ENCODE results near the gene SUSD3. TPM values are rescaled to one million over a fixed set of nuclear protein-coding genes. Genes with fewer than 3 reads are reported as not detected.

The SUSD3 gene
- total and polyA plus RNA-seq, 2 of the 8 experiments (the other 6 are each of a cell fraction or from before 2014, with no cell fraction given): 5.5 to 35.4 TPM

GRCh38 chr9:93110311-93110855, 51.9 kb downstream of the SUSD3 start:
- H3K79me2 ChIP-seq (ENCODE audit: control insufficient read depth in 1 of 2, insufficient read depth in 2 of 2, low read length in 2 of 2): no peaks in the 10 kb centered on the region
- no peak for TF ChIP-seq HDAC2 (IDR thresholded peaks at IDR 0.05; ENCODE audit: borderline replicate concordance in 1 of 2, low read depth in 2 of 2, low read length in 2 of 2)
- no peak for TF ChIP-seq SIRT6 (IDR thresholded peaks at IDR 0.05; ENCODE audit: low read length)
- H3K14ac ChIP-seq (ENCODE audit: insufficient read length): no peak overlapping the region
- H3K79me1 ChIP-seq (ENCODE audit: low read depth, low read length): no peaks in the 10 kb centered on the region
- H3K4me2 ChIP-seq (ENCODE audit: insufficient read depth in 1 of 2, low read depth in 2 of 2, low read length in 2 of 2): no peak overlapping the region
- no peak overlapping the region for H2BK15ac ChIP-seq (ENCODE audit: low read length)
- no peak overlapping the region for H3K4me3 ChIP-seq (ENCODE audit: extremely low read depth in 1 of 4, insufficient read depth in 2 of 4, low read depth in 3 of 4, low read length in 4 of 4)
- H3K56ac ChIP-seq (replicated peaks; ENCODE audit: insufficient read length, low read depth, low read length): no peak overlapping the region
- H3K27ac ChIP-seq (ENCODE audit: low read depth, low read length): no peak overlapping the region
- no peaks in the 10 kb centered on the region for H3K27me3 ChIP-seq (replicated peaks in 1 of 4; ENCODE audit: control insufficient read depth in 3 of 4, extremely low read depth in 1 of 4, insufficient read depth in 3 of 4, low read length in 3 of 4)
- H3K18ac ChIP-seq (ENCODE audit: extremely low read depth, low read length): no peak overlapping the region
- no peak overlapping the region; the same call in 1 of the 2 replicates for H4K8ac ChIP-seq (ENCODE audit: extremely low read depth, insufficient read depth, low read length)
- H3K9ac ChIP-seq (replicated peaks in 1 of 4; ENCODE audit: extremely low read depth in 1 of 4, low read depth in 3 of 4, low read length in 3 of 4): no peak overlapping the region
- no peak overlapping the region for H4K5ac ChIP-seq (ENCODE audit: insufficient read length, low read depth, low read length)
- H2BK120ac ChIP-seq (replicated peaks; ENCODE audit: low read depth, low read length): no peak overlapping the region
- no peak overlapping the region for H2AK5ac ChIP-seq (ENCODE audit: low read depth, low read length)
- H2AFZ ChIP-seq (ENCODE audit: low read length): no peak overlapping the region
- no peak overlapping the region for H4K91ac ChIP-seq (replicated peaks; ENCODE audit: insufficient read length, low read length)
- no peak overlapping the region for H2BK5ac ChIP-seq (ENCODE audit: low read depth, low read length)
- WGBS, 2 experiments (ENCODE audit: extremely low coverage in 1 of 2, insufficient coverage in 1 of 2, insufficient read length in 1 of 2, insufficient replicate concordance in 2 of 2, low coverage in 1 of 2, low lambda C conversion rate in 2 of 2, missing lambda C conversion rate in 1 of 2): 93% methylated on average over 14 of the region's 14 CpGs; no CpG with 5 or more reads in 1 of the 2 experiments
- H3K23me2 ChIP-seq (ENCODE audit: low read depth, low read length): no peaks in the 10 kb centered on the region
- ChIA-PET POLR2A (ENCODE audit: partially characterized antibody) (interaction anchor here (1.2 to 1.5 kb wide), 2 partner anchors 9 to 32 kb away, joined by 3 to 4 read pairs; no protein-coding TSS in a partner anchor), CTCF (ENCODE audit: partially characterized antibody) (interaction anchor here (1.0 to 8.8 kb wide), 16 partner anchors 9 to 195 kb away, joined by 3 to 96 read pairs (median 8); no protein-coding TSS in a partner anchor)
- peaks cover 0 to 8% (median 3%) of the 10 kb centered on the region in 4 experiments; a peak in 5 of 7 replicates for H3K4me1 ChIP-seq (replicated peaks in 1 of 4; ENCODE audit: control insufficient read depth in 3 of 4, insufficient read depth in 4 of 4, low read length in 3 of 4)
- no peaks in the 10 kb centered on the region; a peak in 2 of 8 replicates for H3K36me3 ChIP-seq (ENCODE audit: control insufficient read depth in 2 of 4, insufficient read depth in 4 of 4, low read length in 3 of 4)
- peaks cover 0 to 8% of the 10 kb centered on the region in 2 experiments for H4K20me1 ChIP-seq (replicated peaks in 1 of 2; ENCODE audit: control insufficient read depth in 1 of 2, insufficient read depth in 2 of 2, low read length in 2 of 2)
- no peak overlapping the region for H3K4ac ChIP-seq (replicated peaks; ENCODE audit: insufficient read length, low read depth, low read length)
- no peak overlapping the region for H2BK20ac ChIP-seq (ENCODE audit: low read length)
- H3K23ac ChIP-seq (ENCODE audit: insufficient read length): no peak overlapping the region
- DNase-seq (ENCODE audit: low read depth in 1 of 2, low spot score in 2 of 2) (no peak), FAIRE-seq (no peak)
- no peak overlapping the region for H2BK12ac ChIP-seq (ENCODE audit: low read depth, low read length)
- H3K9me3 ChIP-seq (ENCODE audit: insufficient read depth in 2 of 2, low read depth in 1 of 2, low read length in 1 of 2): no peaks in the 10 kb centered on the region

Data from H1 (cell line).